Measurements from ENCODE around the gene ERC1.

The ERC1 gene

DNA sequence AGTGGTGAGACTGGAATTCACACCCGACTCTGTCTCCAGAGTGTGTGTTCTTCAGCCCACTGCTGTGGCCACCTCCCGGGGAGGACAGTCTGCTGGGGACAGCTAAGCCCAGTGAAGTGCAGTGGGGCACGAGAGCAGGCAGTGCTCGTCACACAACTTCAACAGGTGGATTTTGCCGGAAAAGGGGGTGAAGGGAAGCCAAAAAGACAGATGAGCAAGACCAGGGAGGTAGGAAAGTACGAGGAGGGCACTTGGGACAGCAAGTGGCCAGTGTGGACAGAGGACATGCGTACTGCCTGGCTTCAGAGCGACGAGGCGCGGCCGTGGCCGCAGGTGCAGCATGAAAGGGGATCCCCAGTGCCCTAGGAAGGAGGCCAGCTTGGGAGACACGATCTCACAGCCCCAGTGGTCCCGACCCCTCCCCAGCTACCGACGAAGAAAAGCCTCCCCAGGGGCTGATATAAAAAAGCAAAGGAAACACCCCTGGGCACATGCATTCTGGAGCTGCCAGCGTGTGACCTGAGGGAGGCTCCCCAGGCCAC lies 507.2 kb downstream of the ERC1 start:
- H3K4me3 ChIP-seq (ENCODE audit: low read depth, low read length) = no peak overlapping the region
- TF ChIP-seq, protein P1, sequence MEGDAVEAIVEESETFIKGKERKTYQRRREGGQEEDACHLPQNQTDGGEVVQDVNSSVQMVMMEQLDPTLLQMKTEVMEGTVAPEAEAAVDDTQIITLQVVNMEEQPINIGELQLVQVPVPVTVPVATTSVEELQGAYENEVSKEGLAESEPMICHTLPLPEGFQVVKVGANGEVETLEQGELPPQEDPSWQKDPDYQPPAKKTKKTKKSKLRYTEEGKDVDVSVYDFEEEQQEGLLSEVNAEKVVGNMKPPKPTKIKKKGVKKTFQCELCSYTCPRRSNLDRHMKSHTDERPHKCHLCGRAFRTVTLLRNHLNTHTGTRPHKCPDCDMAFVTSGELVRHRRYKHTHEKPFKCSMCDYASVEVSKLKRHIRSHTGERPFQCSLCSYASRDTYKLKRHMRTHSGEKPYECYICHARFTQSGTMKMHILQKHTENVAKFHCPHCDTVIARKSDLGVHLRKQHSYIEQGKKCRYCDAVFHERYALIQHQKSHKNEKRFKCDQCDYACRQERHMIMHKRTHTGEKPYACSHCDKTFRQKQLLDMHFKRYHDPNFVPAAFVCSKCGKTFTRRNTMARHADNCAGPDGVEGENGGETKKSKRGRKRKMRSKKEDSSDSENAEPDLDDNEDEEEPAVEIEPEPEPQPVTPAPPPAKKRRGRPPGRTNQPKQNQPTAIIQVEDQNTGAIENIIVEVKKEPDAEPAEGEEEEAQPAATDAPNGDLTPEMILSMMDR (IDR thresholded peaks at IDR 0.05; ENCODE audit: low read depth, low read length, missing control alignments) = no peak
- DNase-seq (ENCODE audit: low read depth) = no peak
- in situ Hi-C loops (cut with HindIII; ENCODE audit: low sequenced_read_pairs) = no loop called here

DNA sequence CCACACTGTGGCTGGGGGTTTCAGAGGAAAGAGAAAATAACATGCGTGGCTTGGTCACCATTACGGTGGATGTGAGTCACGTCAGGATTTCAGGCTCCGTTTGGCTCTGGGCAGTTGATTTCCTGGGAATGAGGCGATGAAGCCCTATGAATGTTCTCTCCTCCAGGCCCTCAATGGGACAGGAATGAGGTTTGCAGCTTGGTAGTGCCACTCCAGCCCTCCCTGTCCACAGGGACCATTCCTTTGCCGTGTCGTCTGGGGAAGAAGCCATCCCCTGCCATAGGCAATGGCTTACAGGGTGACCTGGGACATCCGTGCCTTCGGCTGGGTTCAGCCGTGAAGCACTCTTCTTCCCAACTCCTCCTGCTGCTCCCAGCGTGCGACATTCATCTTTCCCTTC lies 508.3 kb downstream of the ERC1 start:
- TF ChIP-seq, protein P1 (IDR thresholded peaks at IDR 0.05; ENCODE audit: low read depth, low read length, missing control alignments) = no peak
- H3K4me3 ChIP-seq (ENCODE audit: low read depth, low read length) = no peak overlapping the region
- in situ Hi-C loops (cut with HindIII; ENCODE audit: low sequenced_read_pairs) = no loop called here
- DNase-seq (ENCODE audit: low read depth) = no peak

DNA sequence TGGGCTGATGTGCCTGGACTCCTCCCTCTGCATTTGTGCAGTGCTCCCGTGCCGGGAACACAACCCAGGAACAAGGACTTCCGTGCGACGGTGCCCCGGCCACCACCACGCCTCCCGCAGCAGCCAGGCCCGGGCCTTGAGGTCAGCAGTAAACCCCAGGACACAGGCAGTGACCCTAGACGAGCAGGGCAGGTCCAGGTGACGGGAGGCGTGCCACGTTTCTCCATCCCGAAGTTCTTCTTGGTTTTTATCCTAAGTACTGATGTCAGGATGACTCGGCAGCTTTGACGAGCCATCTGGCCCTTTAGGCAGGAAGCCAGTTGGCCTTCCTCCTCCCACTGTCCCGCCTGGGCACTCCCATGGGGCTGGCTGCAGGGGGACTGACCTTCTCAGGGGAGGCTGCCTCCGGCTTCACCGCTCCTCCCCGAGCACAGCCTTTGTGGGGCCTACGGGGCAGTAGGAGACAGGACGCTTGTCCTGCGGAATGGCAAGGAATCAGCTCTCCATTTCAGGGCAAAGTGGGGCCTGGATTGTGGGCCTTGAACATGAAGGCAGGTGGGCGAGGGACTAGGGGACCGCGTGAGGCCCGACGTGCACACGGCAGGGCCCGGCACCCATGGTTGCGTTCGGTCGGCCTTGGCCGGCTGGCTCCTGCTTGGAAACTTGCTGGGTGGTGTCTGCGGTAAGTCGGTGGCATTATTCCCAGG lies 509.2 kb downstream of the ERC1 start:
- in situ Hi-C loops (cut with HindIII; ENCODE audit: low sequenced_read_pairs) = no loop called here
- DNase-seq (ENCODE audit: low read depth) = no peak
- H3K4me3 ChIP-seq (ENCODE audit: low read depth, low read length) = no peak overlapping the region
- TF ChIP-seq, protein P1 (IDR thresholded peaks at IDR 0.05; ENCODE audit: low read depth, low read length, missing control alignments) = no peak

DNA sequence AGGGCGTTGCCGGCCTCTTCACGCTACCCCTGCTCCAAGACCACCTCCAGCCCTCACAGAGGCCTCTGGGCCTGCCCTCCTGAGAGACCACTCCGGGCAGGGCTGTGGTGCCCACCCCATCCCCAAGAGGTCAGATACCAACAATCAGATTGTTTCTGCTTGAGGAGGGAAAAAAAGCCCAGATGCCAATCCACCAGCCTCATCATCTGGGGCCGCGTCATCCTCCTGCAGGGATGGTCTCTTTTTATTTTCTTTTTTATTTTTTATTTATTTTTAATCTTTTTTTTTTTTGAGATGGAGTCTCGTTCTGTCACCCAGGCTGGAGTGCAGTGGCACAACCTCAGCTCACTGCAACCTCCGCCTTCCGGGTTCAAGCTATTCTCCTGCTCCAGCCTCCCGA lies 510.0 kb downstream of the ERC1 start:
- TF ChIP-seq, protein P1 (IDR thresholded peaks at IDR 0.05; ENCODE audit: low read depth, low read length, missing control alignments) = no peak
- in situ Hi-C loops (cut with HindIII; ENCODE audit: low sequenced_read_pairs) = no loop called here

DNA sequence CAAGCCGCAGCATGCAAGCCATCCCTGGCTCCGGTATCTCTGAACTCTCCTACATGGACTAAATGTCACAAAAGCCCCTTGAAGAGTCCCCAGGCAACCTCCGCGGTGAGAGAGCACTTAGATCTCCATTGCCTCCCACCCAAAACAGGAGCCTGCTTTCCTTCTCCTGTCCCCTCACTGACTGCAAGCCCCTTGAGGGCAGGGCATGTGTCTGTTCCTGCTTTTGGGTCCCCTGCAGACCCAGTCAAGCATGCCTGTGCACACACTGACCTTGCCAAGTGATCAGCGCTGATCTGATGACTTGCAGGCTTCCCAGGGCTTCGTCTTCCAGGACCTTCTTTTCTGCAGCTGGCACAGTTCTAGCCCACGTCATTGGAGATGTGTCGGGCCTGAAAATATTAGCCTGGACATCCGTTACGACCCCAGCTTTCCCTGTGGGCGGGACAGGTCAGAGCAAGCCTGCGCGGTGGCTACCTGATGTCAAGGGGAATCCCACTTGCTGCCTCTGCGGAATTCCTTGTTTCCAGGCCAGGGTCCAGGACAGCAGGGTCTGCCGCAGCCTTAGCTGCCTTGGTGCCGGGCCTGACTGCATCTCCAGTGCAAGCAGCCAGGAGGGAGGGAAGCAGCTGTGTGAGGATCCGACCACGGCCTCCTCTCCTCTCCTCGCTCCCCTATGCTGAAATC lies 510.8 kb downstream of the ERC1 start:
- H3K4me3 ChIP-seq (ENCODE audit: low read depth, low read length) = no peak overlapping the region
- DNase-seq (ENCODE audit: low read depth) = no peak
- in situ Hi-C loops (cut with HindIII; ENCODE audit: low sequenced_read_pairs) = no loop called here
- TF ChIP-seq, protein P1 (IDR thresholded peaks at IDR 0.05; ENCODE audit: low read depth, low read length, missing control alignments) = no peak

More for the DNA sequence above, 510.0 kb downstream of the ERC1 start:
- DNase-seq (ENCODE audit: low read depth) = no peak
- H3K4me3 ChIP-seq (ENCODE audit: low read depth, low read length) = no peak overlapping the region

DNA sequence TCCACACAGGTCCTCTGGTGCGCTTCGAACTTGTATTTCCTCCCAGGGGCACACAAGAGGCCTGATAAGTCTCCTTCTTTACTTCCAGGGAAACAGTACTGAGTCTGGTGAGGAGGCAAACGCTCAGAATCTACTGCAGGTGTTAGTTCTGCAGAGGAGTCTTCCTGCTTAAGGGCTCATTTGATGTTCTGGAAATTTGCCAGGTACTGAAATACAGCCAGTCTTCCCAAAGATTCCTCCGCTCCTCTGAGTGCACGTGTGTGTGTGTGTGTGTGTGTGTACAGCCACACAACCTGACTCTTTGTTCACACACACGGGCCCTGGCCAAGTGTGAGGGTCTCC lies 511.3 kb downstream of the ERC1 start:
- DNase-seq (ENCODE audit: low read depth) = no peak
- in situ Hi-C loops (cut with HindIII; ENCODE audit: low sequenced_read_pairs) = no loop called here
- H3K4me3 ChIP-seq (ENCODE audit: low read depth, low read length) = no peak overlapping the region
- TF ChIP-seq, protein P1 (IDR thresholded peaks at IDR 0.05; ENCODE audit: low read depth, low read length, missing control alignments) = no peak

Data from astrocyte of the cerebellum (primary cell).